Endothelial cell of umbilical vein (primary cell): ENCODE measurements around the gene LCN2.

Experiments used
- CTCF ChIP-seq, 2 donors: IDR thresholded peaks; 1 replicate in 1 of 2; 2 replicates in 1 of 2; pipeline ENCODE4 v1.5.1; 2011; ENCODE audit warnings: low read length in 2 of 2, mild to moderate bottlenecking in 2 of 2, moderate library complexity in 2 of 2, control low read depth in 1 of 2, inconsistent platforms in 1 of 2, low read depth in 1 of 2; ENCODE audit not compliant: insufficient read depth in 1 of 2; ENCODE audit errors: extremely low read depth in 1 of 2
- JUN ChIP-seq: IDR thresholded peaks from 2 replicates; pipeline ENCODE4 v1.6.1; 2011; ENCODE audit warnings: borderline replicate concordance, low read depth; ENCODE audit not compliant: insufficient read length, insufficient read depth
- POLR2A ChIP-seq: IDR thresholded peaks from 2 replicates; pipeline ENCODE4 v1.6.1; 2012; ENCODE audit warnings: low read depth, mild to moderate bottlenecking, control low read depth, low read length

DNA sequence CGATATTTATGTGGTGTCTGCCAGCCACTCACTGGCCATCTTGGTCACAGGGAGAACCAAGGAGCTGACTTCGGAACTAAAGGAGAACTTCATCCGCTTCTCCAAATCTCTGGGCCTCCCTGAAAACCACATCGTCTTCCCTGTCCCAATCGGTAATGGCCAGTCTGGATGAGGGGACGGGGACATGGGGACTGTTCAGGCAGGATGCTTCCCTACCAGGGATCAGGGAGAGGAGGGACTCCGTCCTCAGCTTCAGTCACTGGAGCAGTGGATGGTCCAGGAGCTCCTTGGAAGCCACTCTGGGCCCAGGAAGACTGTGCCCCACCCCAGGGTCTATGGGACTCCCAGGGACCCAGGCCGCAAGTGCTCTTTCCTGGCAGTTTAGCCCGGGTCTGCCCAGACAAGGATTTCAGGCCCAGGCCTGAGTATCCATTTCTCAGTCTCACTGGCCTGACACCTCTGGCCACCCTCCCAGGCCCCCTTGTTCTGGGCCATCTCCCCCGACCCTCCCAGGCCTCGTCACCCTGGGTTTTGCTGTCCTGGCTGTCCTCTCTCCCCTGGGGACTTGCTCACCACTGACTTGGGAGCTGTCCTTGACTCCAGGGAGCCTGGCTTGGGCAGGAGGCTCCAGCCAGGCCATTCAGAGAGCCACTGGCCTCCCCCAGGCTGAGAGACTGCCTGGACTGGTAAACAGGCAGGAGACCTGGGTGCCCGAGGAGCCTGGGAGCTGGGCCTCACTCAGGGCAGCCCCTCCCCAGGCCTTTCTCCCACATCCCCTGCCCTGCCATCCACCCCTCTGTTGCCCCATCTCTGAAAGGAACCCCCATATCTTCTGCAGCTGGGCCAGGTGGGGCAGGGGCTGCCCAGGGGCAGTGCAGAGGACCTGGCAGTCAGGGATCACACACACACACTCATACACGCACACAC, 3.1 kb downstream of the LCN2 start:
- TF ChIP-seq CTCF (IDR thresholded peaks at IDR 0.05; ENCODE audit: extremely low read depth in 1 of 2, insufficient read depth in 1 of 2, low read depth in 1 of 2, low read length in 2 of 2) (no peak), POLR2A (no peak), JUN (no peak)
